Ovary (tissue), 3 donors: ENCODE data around the gene DOCK4.

Source experiments
- CTCF ChIP-seq, 3 donors: fragments of 450-650 bp in 2 of 3; fragments of 200-600 bp in 1 of 3; IDR thresholded peaks; one replicate each; pipeline versions ENCODE4 v1.5.1 to v1.8.0; 2016 to 2022; ENCODE audit warnings: antibody characterized with exemption in 3 of 3, mild to moderate bottlenecking in 1 of 3
- EP300 ChIP-seq: sonication (generic); formaldehyde crosslinking; IDR thresholded peaks from one replicate; pipeline ENCODE4 v1.6.1; 2017; ENCODE audit warnings: antibody characterized with exemption
- POLR2A ChIP-seq: fragments of 450-650 bp; IDR thresholded peaks from one replicate; pipeline ENCODE4 v1.6.1; 2017; ENCODE audit warnings: antibody characterized with exemption, mild to moderate bottlenecking, moderate library complexity
- donor health status: DM: no; HTN: no; CAD: no.

DNA sequence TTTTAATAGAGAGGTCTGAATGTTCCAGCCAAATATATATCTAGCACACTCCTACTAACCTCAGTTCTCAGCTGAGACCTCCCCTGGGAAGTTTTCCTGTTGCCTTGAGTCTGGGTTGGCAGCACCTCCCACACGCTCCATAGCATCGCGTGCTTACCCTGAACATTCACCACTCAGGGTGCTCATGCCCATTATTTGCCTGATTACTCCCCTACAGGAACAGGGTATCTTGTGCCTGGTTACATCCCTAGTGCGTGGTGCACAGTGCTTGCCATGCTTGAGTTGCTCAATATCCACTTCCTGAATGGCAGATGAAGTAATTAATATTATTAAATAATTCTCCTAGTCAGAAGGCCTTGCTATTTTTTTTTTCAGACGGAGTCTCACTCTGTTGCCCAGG lies 374.0 kb downstream of the DOCK4 start:
- TF ChIP-seq CTCF (IDR thresholded peaks at IDR 0.05) (no peak), POLR2A (no peak), EP300 (no peak)
